Body of pancreas (tissue), 4 donors: ENCODE measurements around the gene AKIRIN2.

Experiments used
- POLR2A ChIP-seq, 3 donors: fragments of 450-650 bp; IDR thresholded peaks; one replicate each; pipeline ENCODE4 v1.6.1; 2016; ENCODE audit warnings: antibody characterized with exemption in 3 of 3, mild to moderate bottlenecking in 2 of 3
- TF ChIP-seq, protein P1 (sequence below), 7 experiments: fragments of 450-650 bp in 4 of 7; fragments of 200-600 bp in 3 of 7; sonication (generic) in 3 of 7; IDR thresholded peaks; one replicate each; pipeline ENCODE4 v1.5.1; 2016 to 2019; ENCODE audit warnings: antibody characterized with exemption in 7 of 7

DNA sequence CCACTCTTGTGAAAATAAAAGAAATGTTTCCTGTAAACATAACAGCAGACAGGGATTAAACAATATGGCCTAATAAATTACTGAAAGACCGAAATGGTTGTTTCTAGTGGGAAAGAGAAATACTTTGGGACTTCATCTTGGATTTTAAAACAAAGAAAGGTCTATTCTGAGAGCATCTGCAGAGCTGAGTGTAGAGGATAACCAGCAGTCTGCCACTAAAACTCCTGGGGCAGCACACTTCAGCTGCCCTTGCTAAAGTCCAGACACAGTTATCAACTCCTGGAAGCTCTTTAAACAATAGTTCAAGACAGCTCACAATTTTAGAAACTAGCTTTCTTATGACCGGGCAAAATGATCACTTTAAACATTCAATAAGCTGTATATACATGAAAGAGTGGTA is 38.6 kb downstream of the AKIRIN2 start:
- TF ChIP-seq, protein P1, sequence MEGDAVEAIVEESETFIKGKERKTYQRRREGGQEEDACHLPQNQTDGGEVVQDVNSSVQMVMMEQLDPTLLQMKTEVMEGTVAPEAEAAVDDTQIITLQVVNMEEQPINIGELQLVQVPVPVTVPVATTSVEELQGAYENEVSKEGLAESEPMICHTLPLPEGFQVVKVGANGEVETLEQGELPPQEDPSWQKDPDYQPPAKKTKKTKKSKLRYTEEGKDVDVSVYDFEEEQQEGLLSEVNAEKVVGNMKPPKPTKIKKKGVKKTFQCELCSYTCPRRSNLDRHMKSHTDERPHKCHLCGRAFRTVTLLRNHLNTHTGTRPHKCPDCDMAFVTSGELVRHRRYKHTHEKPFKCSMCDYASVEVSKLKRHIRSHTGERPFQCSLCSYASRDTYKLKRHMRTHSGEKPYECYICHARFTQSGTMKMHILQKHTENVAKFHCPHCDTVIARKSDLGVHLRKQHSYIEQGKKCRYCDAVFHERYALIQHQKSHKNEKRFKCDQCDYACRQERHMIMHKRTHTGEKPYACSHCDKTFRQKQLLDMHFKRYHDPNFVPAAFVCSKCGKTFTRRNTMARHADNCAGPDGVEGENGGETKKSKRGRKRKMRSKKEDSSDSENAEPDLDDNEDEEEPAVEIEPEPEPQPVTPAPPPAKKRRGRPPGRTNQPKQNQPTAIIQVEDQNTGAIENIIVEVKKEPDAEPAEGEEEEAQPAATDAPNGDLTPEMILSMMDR (IDR thresholded peaks at IDR 0.05) = no peak
- no peak for TF ChIP-seq POLR2A (IDR thresholded peaks at IDR 0.05)
